GM18519 (cell line): Measurements from ENCODE around the gene ATP8B3.
A peak's percentile ranks its signal among the peaks of the same experiment; 100 is the strongest.

Experiments used
- ATAC-seq: cut with Tn5 transposase; IDR thresholded peaks from one replicate; pipeline ENCODE4 v1.9.1; 2021; ENCODE audit warnings: mild to moderate bottlenecking, moderate library complexity; ENCODE audit not compliant: unreplicated experiment, low FRiP score

Gene ATP8B3

GRCh38 chr19:1851654-1852580 is 39.8 kb upstream of the ATP8B3 start:
- ATAC-seq: no peak

- ATAC-seq: no peak
These were observed 39.0 kb upstream of the ATP8B3 start for GRCh38 chr19:1850809-1851653.

GRCh38 chr19:1849886-1850398 is 37.9 kb upstream of the ATP8B3 start:
- no peak for ATAC-seq

GRCh38 chr19:1849132-1849474 is 37.0 kb upstream of the ATP8B3 start:
- ATAC-seq: no peak

GRCh38 chr19:1848399-1849131 is 36.5 kb upstream of the ATP8B3 start, which contains the start of gene REXO1:
TSS of gene REXO1 (minus strand) at chr19:1848483. CDS start at chr19:1848358, 125 bp downstream.
- ATAC-seq: peak; percentile 43

- peak; percentile 16 for ATAC-seq
These were observed 35.8 kb upstream of the ATP8B3 start for GRCh38 chr19:1847684-1848398.

GRCh38 chr19:1847348-1847683 is 35.2 kb upstream of the ATP8B3 start:
- no peak for ATAC-seq

GRCh38 chr19:1846517-1847204 is 34.6 kb upstream of the ATP8B3 start:
- no peak for ATAC-seq

GRCh38 chr19:1845642-1846041 is 33.6 kb upstream of the ATP8B3 start:
- no peak for ATAC-seq

- ATAC-seq: no peak
These were observed 33.0 kb upstream of the ATP8B3 start for GRCh38 chr19:1845125-1845515.

- no peak for ATAC-seq
These were observed 32.5 kb upstream of the ATP8B3 start for GRCh38 chr19:1844513-1845124.

GRCh38 chr19:1843646-1844394 is 31.7 kb upstream of the ATP8B3 start:
- no peak for ATAC-seq

GRCh38 chr19:1843116-1843515 is 31.0 kb upstream of the ATP8B3 start:
- no peak for ATAC-seq

GRCh38 chr19:1841209-1841924 is 29.3 kb upstream of the ATP8B3 start:
- no peak for ATAC-seq

GRCh38 chr19:1840541-1841115 is 28.6 kb upstream of the ATP8B3 start:
- ATAC-seq: no peak

- ATAC-seq: no peak
These were observed 27.8 kb upstream of the ATP8B3 start for GRCh38 chr19:1839658-1840540.
